HepG2 (cell line): Measurements from ENCODE around the gene SLC16A6. TPM values are rescaled to one million over a fixed set of nuclear protein-coding genes. Genes with fewer than 3 reads are reported as not detected.
"Not testable (repeated sequence)": the region's sequence is repeated elsewhere in the genome, so short reads cannot be mapped to it uniquely, and the experiment has no call there.

Source experiments
- ATAC-seq: fragments of 200-7000 bp; cut with Tn5 transposase; 3 replicates; pipeline ENCODE4 v1.9.1; 2020; ENCODE audit warnings: mild to moderate bottlenecking, moderate library complexity
- BruUV-seq: library from RNA; stranded (reverse); fragments of 400-500 nt; replicated peaks from 2 replicates; lab custom pipeline; 2021; lab: Mats Ljungman, UMichigan
- CTCF ChIA-PET: fragments of 300-600 bp; formaldehyde crosslinking; extraction: SDS; loops from one replicate; lab custom pipeline; 2021; ENCODE audit warnings: low total read pairs, inconsistent platforms, low intra/inter-chr PET ratio; lab: Yijun Ruan, JAX
- POLR2A ChIA-PET: fragments of 350-600 bp; sonication (Branson Sonifier 250); formaldehyde crosslinking; loops from one replicate; lab custom pipeline; 2020; ENCODE audit warnings: antibody characterized with exemption, inconsistent platforms; lab: Yijun Ruan, JAX
- DNase-seq: peaks from one replicate; pipeline ENCODE4 v3.0.0-alpha.2; 2015; ENCODE audit warnings: low spot score
- FAIRE-seq: peaks from 3 replicates; lab custom pipeline; 2011; peaks lifted over from hg19 to GRCh38; lab: Jason Lieb, UNC
- H2AFZ ChIP-seq: one replicate; pipeline ENCODE4 v1.6.1; 2011; ENCODE audit warnings: low read length, inconsistent platforms
- H3K27ac ChIP-seq: fragments of 300-600 bp; 3 replicates; pipeline ENCODE4 v1.8.0; 2011; ENCODE audit warnings: mixed run types, mild to moderate bottlenecking, mixed read lengths, low read length, inconsistent platforms; ENCODE audit not compliant: insufficient read depth; ENCODE audit errors: extremely low read length
- H3K27me3 ChIP-seq, 2 experiments: fragments of 200-600 bp in 1 of 2; 2 replicates in 1 of 2; 3 replicates in 1 of 2; pipeline versions ENCODE4 v1.6.0 to v1.8.0; 2011; ENCODE audit warnings: low read length in 2 of 2, mild to moderate bottlenecking in 2 of 2, moderate library complexity in 2 of 2, inconsistent platforms in 1 of 2; ENCODE audit not compliant: insufficient read depth in 2 of 2, control insufficient read depth in 1 of 2
- H3K36me3 ChIP-seq, 2 experiments: fragments of 200-600 bp in 1 of 2; replicated peaks in 1 of 2; 2 replicates in 1 of 2; 3 replicates in 1 of 2; pipeline versions ENCODE4 v1.5.1 to v1.8.0; 2011; ENCODE audit warnings: low read length in 2 of 2, inconsistent platforms in 1 of 2; ENCODE audit not compliant: insufficient read depth in 2 of 2, control insufficient read depth in 1 of 2
- H3K4me1 ChIP-seq: 2 replicates; pipeline ENCODE4 v1.5.1; 2012; ENCODE audit warnings: low read length, inconsistent platforms; ENCODE audit not compliant: insufficient read depth
- H3K4me2 ChIP-seq: 2 replicates; pipeline ENCODE4 v1.6.0; 2011; ENCODE audit warnings: low read depth, low read length, inconsistent platforms
- H3K4me3 ChIP-seq, 3 experiments: fragments of 200-600 bp in 1 of 3; sonication (generic), shearing (Covaris generic) in 1 of 3; replicated peaks in 1 of 3; 2 replicates each; pipeline ENCODE4 v1.5.1; 2011 to 2016; ENCODE audit warnings: low read length in 3 of 3, inconsistent platforms in 2 of 3, low read depth in 2 of 3, mild to moderate bottlenecking in 2 of 3, control low read depth in 1 of 3, mixed read lengths in 1 of 3; ENCODE audit not compliant: insufficient read depth in 1 of 3
- H3K79me2 ChIP-seq: one replicate; pipeline ENCODE4 v1.6.1; 2011; ENCODE audit warnings: low read length, inconsistent platforms; ENCODE audit not compliant: insufficient read depth
- H3K9ac ChIP-seq: 2 replicates; pipeline ENCODE4 v1.6.0; 2011; ENCODE audit warnings: mild to moderate bottlenecking, low read depth, low read length, inconsistent platforms; ENCODE audit not compliant: insufficient read depth
- H3K9me3 ChIP-seq: 2 replicates; pipeline ENCODE4 v1.5.1; 2012; ENCODE audit warnings: mild to moderate bottlenecking, low read length
- H4K20me1 ChIP-seq: 2 replicates; pipeline ENCODE4 v1.6.0; 2011; ENCODE audit warnings: inconsistent platforms, mild to moderate bottlenecking, low read length, moderate library complexity; ENCODE audit not compliant: insufficient read depth
- HNF1B ChIP-seq: sonication (generic); formaldehyde crosslinking; IDR thresholded peaks from 2 replicates; pipeline ENCODE4 v1.5.1; 2020; ENCODE audit warnings: mild to moderate bottlenecking, moderate library complexity, missing genetic modification reagents
- KDM5A ChIP-seq: fragments of 200-600 bp; sonication (generic); IDR thresholded peaks from 2 replicates; pipeline ENCODE4 v1.7.0; 2018; ENCODE audit warnings: antibody characterized with exemption, mild to moderate bottlenecking, low read length, borderline replicate concordance
- MAFK ChIP-seq, 2 experiments: IDR thresholded peaks in 1 of 2; conservative IDR thresholded peaks in 1 of 2; 2 replicates each; pipeline ENCODE4 v1.6.1; 2011; ENCODE audit warnings: improper control_type of control experiment in 2 of 2, low read length in 2 of 2
- WGBS: methylation state at CpG from one replicate; pipeline ENCODE4 v1.1.6; 2017; ENCODE audit warnings: low lambda C conversion rate; 5-methylcytosine and 5-hydroxymethylcytosine counted together
- in situ Hi-C: cut with HindIII; loops from 2 replicates; pipeline ENCODE4 v1.10.0; 2017; ENCODE audit warnings: low pct_unique_long_range_greater_than_20kb; ENCODE audit not compliant: extremely low pct_ligation_motif_present
- intact Hi-C: fragments of 100-400 bp; cut with micrococcal nuclease; formaldehyde crosslinking; loops from one replicate; pipeline ENCODE4 v1.10.0; 2022; ENCODE audit not compliant: unreplicated experiment
- polyA plus RNA-seq, 8 experiments: library from polyadenylated mRNA; depleted of rRNA in 3 of 8; stranded (reverse) in 7 of 8; unstranded in 1 of 8; fragments of >200 nt; fragmentation: Illumina TruSeq in 4 of 8; extraction: Trizol in 4 of 8; gene quantifications; 2 replicates each; pipeline versions ENCODE4 v1.2.1 to v1.2.3, GENCODE V29; 2011 to 2016; ENCODE audit warnings: low read depth in 4 of 8, missing spikeins in 1 of 8, mixed read lengths in 1 of 8; ENCODE audit not compliant: insufficient read depth in 1 of 8
- total RNA-seq, 5 experiments: library from RNA; depleted of rRNA; stranded (reverse); fragments of >200 nt; fragmentation: Illumina TruSeq; extraction: Trizol; gene quantifications; 2 replicates each; pipeline ENCODE4 v1.2.3, GENCODE V29; 2016; ENCODE audit warnings: low read depth in 1 of 5

Gene SLC16A6
- total and polyA plus RNA-seq, 2 of the 13 experiments (the other 11 are each of a cell fraction or from before 2014, with no cell fraction given): 1.1 to 44.7 TPM

- ChIA-PET CTCF (no interaction called here), POLR2A (interaction anchor here (1.1 kb wide), 1 partner anchor 26 kb away, joined by 4 read pairs; the partner anchor contains the start of gene AMZ2)
- no peak overlapping the region for H3K9ac ChIP-seq
- no peak overlapping the region for H2AFZ ChIP-seq
- H3K36me3 ChIP-seq: peaks cover 1 to 4% of the 10 kb centered on the region in 2 experiments; a peak in 2 of 5 replicates
- peak in 1 of 2 experiments; percentile 11; a peak in 1 of 4 replicates for TF ChIP-seq MAFK (conservative IDR thresholded peaks at IDR 0.05 in 1 of 2, IDR thresholded peaks at IDR 0.05 in 1 of 2; ENCODE audit: low read length in 2 of 2)
- no peak for TF ChIP-seq KDM5A
- TF ChIP-seq HNF1B: no peak
- intact Hi-C loops (no loop called here), in situ Hi-C loops (no loop called here)
- FAIRE-seq: peak; percentile 21
- H3K4me2 ChIP-seq: no peak overlapping the region
- WGBS: 90% methylated on average over 4 of the region's 4 CpGs
- H3K4me1 ChIP-seq: peaks cover 20% of the 10 kb centered on the region
- no peaks in the 10 kb centered on the region for H4K20me1 ChIP-seq
- no peaks in the 10 kb centered on the region for H3K79me2 ChIP-seq
- BruUV-seq: no TSS peak
- H3K4me3 ChIP-seq: no peak overlapping the region
- ATAC-seq: no peak
- no peak overlapping the region for H3K27ac ChIP-seq
- H3K27me3 ChIP-seq: no peaks in the 10 kb centered on the region
- DNase-seq: no peak
- H3K9me3 ChIP-seq: no peaks in the 10 kb centered on the region
Observed at GRCh38 chr17:68221786-68222185, 69.1 kb downstream of the SLC16A6 start.

- CTCF ChIA-PET, H3K4me3 ChIP-seq, in situ Hi-C loops, intact Hi-C loops, H3K27me3 ChIP-seq, ATAC-seq, H3K9ac ChIP-seq, H2AFZ ChIP-seq, H3K9me3 ChIP-seq, H3K4me2 ChIP-seq, BruUV-seq, H4K20me1 ChIP-seq, H3K36me3 ChIP-seq, DNase-seq, H3K79me2 ChIP-seq, FAIRE-seq, H3K27ac ChIP-seq: not testable (repeated sequence)
- 95% methylated on average over 12 of the region's 12 CpGs for WGBS
- POLR2A ChIA-PET: interaction anchor here (1.1 kb wide), 1 partner anchor 27 kb away, joined by 4 read pairs; the partner anchor contains the start of gene AMZ2
- H3K4me1 ChIP-seq: peaks cover 20% of the 10 kb centered on the region
Observed at GRCh38 chr17:68220786-68221185, 70.1 kb downstream of the SLC16A6 start.

GRCh38 chr17:68220186-68220585, 70.7 kb downstream of the SLC16A6 start:
- DNase-seq, H3K27me3 ChIP-seq, BruUV-seq, H2AFZ ChIP-seq, intact Hi-C loops, H4K20me1 ChIP-seq, H3K9ac ChIP-seq, H3K4me3 ChIP-seq, H3K79me2 ChIP-seq, H3K36me3 ChIP-seq, in situ Hi-C loops, CTCF ChIA-PET, H3K4me2 ChIP-seq, H3K27ac ChIP-seq, POLR2A ChIA-PET, H3K9me3 ChIP-seq: not testable (repeated sequence)
- WGBS: 23% methylated on average over 2 of the region's 2 CpGs
- FAIRE-seq: peak; percentile 98
- H3K4me1 ChIP-seq: peaks cover 20% of the 10 kb centered on the region
- ATAC-seq: peak; percentile 92

GRCh38 chr17:68219429-68219828, 71.5 kb downstream of the SLC16A6 start:
- H3K36me3 ChIP-seq, H3K9me3 ChIP-seq, H3K4me2 ChIP-seq, H3K27me3 ChIP-seq, ATAC-seq, intact Hi-C loops, H3K4me3 ChIP-seq, H4K20me1 ChIP-seq, CTCF ChIA-PET, H3K27ac ChIP-seq, POLR2A ChIA-PET, H3K79me2 ChIP-seq, BruUV-seq, H3K9ac ChIP-seq, H2AFZ ChIP-seq, DNase-seq, in situ Hi-C loops: not testable (repeated sequence)
- H3K4me1 ChIP-seq: peaks cover 20% of the 10 kb centered on the region
- 85% methylated on average over 5 of the region's 5 CpGs for WGBS
- peak; percentile 4 for FAIRE-seq
